SIG-M5 treated with dmso at 0.1 percent for 504 hours (cell line): Measurements from ENCODE around the gene HPGD.
"Not testable (repeated sequence)": the region's sequence is repeated elsewhere in the genome, so short reads cannot be mapped to it uniquely, and the experiment has no call there.

ENCODE experiments used
- DNase-seq: peaks from one replicate; lab custom pipeline; 2025; ENCODE audit not compliant: unreplicated experiment; lab: John Stamatoyannopoulos, UW

The HPGD gene

DNA sequence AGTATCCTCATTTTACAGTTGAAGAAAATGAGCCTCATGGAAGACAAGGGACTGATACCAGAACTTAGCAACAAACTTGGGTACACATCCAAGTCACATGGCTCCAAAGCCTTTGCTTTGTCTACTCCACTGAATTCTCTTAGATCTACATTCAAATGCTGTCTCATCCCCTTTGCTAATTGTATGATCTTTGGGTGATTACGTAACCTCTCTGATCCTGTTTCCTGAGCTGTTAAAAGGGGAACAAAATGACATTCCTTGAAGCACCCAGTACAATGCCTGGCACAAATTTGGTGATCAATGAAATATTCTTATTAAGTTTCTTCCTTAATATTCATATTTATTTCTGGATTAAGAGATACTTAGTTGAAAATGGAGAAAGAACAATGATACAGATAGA lies 5.9 kb upstream of the HPGD start:
- no peak for DNase-seq

DNA sequence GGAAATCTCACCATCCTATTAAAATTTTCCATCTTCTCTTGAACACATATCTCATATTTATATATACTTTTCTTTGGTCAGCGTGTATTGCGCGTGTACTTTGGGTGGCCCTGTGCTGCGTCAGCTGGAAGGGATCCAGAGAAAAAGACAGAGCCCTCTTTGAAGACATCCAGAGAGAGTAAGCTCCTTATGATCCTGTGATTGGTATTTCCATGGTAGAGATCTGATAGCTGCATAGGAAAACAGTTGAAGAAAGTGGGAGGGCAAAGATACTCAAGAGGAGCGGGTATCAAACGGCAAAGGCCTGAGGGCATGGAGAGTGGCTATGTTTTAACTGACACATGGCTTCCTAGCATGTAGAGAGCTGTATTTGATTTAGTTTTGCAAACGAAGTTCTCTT lies 4.4 kb upstream of the HPGD start:
- no peak for DNase-seq

DNA sequence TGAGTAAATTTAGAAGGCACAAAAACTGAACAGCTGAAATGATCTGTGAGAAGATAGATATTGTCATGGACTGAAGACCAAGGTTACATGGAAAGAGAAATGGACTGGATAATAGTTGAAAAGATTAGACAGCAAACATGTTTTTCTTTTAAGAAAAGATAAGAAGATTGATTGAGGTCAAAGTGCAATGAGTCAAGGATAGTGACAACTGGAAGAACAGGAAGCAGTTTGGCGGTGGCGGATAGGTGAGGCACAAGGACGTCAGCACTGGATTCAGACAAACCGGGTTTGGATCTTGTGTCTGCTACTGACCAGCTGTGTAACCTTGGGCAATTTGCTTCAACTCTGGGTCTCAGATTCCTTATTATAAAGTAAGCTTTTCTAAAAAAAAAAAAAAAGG lies 2.0 kb upstream of the HPGD start:
- no peak for DNase-seq

DNA sequence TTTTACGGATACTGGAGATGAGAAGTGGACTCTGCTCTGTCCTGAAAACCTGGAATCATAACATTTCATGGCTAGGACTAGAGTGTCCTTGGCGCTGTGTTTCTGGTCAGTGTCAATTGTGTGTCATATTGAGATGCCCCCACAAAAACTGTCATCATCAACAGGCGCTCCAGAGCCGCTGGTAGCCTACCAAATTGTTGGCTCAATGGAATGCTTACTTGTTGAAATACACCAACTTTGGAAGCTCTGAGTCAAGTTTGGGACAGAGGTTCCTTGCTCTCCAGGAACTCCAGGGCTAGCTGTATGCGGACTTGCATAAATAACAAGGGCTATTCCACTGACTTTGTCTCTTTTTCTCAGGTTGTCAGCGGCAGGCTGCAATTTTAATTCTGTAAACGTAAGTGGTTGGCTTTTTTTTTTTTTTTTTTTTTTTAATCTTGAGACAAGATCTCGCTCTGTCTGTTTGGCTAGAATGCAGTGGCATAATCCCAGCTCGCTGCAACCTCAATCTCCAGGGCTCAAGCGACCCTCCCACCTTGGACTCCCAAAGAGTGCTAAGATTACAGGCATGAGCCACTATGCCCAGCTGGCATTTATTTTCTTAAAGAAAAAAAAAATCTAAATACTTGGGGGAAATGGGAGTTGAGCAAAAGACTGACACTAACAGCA lies 871 bp upstream of the HPGD start:
- DNase-seq, result no peak

DNA sequence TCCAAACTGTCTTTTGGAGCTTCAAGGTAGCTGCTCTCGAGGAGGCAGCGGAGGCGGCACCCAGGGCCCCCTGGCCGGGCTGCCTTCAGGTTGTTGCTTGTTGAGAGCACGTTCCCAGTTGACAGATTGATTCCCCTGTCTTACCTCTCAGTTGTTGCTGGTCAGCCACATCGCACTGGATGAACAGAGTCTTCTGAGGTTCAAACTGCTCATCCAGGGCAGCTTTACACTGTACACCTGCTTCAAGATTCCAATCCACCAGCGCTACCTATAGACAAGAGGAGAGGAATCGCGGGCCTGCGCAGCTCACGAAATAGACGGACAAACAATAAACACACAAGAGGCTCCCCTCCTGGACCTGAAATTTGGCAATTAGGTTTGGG lies 497 bp downstream of the HPGD start:
- peak; percentile 2 for DNase-seq

DNA sequence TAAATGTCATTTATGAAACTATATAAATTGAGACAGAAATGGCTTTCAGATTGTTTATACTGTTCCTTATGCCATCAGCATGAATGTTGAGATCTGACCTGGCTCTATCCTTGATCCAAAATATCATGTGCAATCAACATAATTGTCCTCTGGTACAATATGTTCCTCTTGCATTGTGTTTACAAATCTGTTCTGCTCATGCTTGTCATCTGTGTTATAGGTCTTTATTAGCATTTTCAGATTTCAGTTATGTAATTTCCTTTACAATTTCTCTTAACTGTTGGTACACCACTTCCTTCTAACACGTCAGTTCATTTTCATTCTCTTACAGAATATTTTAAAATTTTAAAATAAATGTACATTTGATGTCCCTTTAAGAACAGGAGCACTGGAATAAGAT lies 1.6 kb downstream of the HPGD start:
- peak; percentile 8 for DNase-seq

DNA sequence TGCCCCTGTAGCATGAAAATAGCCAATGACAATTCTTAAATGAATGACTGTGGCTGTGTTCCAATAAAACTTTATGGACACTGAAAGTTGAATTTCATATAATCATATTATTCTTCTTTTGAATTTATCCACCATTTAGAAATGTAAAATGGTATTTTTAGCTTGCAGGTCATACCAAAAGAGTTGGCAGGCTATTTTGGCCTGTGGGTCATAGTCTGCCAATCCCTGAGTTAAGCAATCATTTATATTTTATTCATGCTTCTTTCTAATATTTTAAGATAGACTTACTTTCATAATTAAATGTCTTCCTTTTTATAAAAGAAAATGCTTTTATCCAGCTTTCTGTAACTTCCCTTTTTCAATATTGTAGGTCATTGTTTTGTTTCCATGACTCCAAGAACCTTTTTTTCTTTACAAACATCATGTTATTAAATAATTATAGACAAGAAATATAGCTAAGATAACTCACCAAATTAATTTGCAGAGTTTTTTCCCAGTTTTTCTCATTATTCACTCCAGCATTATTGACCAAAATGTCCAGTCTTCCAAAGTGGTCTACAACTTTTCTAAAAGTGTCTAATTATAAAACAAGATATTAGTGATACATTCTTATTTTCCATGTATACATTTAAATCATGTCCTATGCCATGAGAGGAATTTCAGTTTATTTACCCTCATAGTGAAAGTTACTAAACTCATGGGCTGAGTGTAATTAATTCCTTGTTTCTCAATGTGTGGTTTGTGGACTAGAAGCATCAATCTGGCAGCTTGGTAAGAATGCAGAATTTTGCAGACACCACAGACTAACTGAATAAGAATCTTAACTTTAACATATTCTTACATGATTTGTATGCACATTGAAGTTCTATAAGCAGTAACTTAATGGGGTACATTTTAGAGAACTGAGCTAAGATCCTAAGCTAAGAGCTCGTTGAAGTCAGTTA lies 4.5 kb downstream of the HPGD start:
- no peak for DNase-seq

DNA sequence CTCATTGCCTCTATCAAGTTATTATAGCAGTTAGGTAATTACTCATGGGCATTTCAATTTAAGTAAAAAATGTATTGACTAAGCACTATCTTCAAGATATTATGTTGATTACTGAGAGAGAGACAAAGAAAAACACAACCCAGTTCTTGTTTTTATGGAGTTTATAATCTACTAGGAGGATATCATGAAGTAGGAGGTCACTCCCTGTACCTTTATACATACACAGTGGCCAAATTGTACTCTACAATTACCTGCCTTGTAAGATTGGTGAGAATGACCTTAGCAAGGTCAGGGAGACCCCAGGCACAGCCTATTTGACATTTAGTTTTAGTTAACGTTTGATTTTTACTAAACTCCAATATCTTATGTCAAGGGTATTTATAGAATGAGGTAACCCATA lies 5.5 kb downstream of the HPGD start:
- no peak for DNase-seq

DNA sequence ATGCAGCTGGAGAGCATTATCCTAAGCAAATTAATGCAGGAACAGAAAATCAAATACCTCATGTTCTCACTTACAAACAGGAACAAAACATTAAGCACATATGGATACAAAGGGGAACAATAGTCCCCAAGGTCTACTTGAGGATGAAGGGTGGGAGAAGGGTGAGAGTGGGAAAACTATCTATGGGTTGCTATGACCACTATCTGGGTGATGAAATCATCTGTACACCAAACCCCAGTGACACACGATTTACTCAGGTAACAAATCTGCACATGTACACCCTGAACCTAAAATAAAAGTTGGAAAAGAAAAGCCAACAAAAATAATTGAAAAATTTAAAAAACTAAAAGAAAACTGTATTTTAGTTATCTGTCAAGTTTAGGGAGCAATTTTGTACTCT lies 5.9 kb downstream of the HPGD start:
- DNase-seq, result no peak

DNA sequence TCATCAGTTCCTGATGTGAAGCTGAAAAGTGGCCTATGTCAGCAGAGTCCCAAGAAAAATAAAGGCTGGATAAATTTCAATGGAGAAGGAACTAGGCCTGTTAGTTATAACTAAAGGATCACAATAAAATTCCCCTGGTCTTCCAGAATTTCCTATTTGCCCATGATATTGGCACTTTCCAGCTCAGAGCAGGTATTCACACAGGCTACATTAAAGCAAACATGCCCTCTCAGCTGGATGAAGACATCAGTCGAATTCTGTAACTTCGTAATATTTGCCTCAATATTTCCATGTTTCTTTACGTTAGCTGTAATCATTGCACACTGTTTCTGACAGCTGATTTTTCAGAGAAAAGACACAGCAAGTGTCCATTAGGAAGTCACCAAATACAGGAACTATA lies 9.5 kb downstream of the HPGD start:
- DNase-seq, result no peak

DNA sequence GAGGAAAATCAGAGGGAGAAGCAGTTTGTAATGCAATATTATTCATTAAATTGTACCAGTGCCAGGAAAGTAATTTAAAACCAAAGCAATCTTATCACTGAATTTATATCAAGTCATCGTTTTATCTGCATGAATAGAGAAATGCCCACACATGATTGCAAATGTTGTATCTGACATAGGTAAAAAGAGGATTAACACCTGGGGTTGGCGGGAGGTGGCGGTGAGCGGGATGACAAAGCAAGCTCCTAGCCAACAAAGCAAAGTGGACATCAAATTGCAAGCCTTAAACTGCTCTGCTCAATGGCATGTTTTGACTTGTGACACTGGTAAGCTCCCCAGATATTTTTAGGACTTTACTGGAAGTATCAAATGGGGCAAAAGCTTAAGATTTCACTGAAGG lies 16.4 kb downstream of the HPGD start:
- no peak for DNase-seq

DNA sequence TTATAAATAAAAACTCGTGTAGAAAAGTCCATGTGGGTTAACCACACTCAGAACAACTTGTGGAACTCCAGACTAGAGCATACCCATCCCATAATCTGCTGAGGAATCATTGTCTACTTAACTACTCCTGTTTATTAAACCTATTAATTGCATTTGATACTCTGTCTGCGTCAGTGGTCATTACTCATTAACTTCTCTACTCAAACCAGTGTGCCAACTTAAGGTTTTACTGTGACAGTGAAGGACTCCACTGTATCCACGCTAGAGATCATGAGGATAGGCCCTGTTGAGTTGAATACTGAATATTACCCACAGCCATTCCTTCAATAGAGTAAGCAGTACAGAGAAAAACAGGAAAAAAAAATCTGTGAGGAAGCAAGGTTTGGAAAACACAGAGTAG lies 17.3 kb downstream of the HPGD start:
- no peak for DNase-seq

DNA sequence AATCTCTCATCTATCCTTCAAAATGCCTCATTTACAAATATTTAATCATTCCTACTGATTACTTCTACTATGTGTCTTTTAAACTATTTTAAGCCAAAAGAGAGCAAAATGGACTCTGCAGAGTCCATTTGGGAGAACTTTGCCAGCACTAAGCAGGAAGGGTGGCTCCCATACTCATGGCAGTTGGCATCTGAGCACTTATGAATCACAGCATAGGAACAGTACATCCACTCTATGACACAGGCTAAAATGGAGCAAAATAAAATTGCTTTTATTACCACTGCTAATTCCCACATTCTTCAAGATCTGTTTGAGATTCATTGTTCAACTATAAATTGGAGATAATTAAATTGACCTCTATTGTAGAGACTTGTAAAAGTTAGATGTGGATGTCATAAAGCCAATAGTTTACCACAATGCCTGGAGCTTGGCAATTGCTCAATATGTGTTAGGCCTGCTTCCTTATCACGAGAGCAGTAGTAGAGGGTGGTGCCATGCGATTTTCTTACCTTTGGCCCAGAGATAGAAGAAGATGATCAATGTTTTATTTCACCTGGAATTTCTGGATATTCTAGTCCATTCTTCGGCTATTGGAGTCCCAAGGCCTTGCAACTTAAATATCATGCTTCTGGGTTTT lies 19.1 kb downstream of the HPGD start:
- DNase-seq, result no peak

DNA sequence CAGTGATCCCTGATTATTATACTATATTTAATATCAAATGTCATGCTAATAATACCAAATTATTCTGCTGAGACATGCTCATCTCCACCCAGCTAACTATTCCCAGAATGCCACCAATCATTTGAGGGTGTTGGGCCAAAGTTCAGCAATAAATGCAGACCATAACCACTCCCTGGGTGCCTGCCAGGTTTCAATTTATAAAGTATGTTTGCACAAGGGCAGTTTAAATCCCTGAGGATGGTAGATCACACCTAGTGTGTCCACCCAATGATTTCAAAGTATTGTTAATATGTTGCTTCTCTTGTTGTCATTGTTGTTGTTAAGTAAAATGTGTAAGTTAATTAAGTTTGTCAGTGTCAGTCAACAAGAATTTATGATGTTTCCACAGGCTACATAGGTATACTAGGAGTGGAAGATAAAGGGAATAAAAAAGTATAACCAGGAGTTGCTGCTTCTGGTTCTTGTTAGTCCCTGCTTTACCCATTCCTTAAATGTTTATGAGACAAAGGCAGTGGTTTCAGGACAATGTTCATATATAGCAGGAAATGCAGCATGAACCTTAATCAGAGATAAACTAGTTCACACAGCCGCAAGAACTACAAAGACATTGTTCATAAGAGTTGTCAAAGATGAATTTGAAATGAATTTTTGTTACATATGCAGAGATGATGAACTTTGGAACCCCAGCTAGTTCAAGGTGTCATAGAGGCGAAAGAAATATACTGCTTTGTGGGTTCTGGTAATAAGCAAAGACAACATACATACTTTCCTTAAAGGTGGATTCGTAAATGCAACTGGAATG lies 25.5 kb downstream of the HPGD start:
- no peak for DNase-seq

DNA sequence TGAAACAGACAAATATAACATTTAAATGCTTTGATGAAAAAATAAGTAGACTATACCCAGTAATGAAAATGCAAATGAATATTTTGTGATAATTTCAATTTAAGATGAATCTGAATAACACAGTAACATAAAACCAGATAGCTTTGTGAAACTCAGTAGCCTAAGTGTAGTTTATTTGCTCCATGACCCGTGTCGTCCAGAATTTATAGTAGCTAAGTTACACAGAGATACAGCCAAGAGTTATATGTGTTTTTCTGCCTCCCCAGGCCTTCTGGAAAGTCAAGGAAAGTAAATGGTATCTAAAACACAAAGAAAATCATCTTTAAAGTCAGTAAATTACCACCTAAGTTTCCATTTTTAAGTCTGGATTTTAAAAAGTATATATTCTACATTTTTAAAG lies 26.7 kb downstream of the HPGD start:
- DNase-seq, result no peak

DNA sequence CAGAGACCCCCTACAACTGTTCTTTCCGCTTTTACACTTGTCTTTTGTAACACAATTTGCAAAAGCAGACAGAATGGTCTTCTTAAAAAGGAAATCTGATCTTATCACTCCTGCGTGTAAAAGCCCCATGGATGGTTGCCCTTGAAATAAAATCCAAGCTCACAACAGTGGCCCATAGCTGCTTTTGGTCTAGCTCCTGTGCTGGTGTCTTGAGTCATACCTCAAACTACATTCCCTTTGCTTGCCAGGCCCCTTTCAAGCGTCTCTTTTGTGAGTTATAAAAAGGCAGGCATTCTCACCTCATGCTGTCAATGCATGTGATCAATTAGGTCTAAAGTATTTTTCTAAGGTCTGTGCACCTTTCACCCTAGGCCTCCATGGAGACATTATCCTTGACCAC lies 27.6 kb downstream of the HPGD start:
- no peak for DNase-seq

DNA sequence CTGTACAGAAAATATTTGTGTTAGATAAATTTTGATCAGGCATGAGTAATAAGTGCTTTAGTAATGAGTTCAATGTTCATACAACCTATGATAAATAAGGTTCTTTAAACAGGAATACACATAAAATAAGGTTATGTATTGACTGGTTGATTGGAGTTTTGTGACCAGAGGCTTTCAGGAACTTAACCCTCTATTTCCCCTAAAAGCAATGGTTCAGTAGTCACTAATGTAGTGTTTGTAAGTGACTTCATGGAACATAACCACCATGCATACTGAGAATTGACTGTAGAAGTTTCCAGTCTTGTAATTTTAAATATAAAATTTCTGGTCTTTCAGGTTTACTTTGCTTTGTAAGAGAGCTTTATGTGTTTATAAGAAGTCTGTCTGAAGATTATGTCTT lies 28.1 kb downstream of the HPGD start:
- no peak for DNase-seq

DNA sequence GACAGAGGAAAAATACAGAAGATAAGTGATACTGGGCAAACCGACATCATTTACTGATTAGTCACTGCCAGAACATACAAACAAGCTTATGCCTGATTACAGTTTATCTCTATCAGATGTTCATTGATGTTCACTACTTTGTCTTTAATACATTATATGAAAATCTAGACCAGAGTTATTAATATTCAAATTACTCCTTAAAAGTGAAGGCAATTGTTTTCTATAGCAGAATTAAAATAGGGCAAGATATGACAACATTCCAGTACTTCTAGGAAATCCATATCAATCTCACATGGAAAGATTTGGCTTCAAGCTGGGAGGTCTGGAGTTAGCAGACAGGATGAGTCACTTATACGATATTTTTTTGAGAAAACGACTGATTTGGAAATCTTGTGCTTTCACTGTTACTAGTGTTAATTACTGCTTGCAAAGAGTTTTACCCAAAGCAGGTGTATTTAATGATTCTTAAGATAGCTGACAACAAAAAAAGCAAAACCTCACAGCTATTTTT lies 31.8 kb downstream of the HPGD start:
- no peak for DNase-seq

DNA sequence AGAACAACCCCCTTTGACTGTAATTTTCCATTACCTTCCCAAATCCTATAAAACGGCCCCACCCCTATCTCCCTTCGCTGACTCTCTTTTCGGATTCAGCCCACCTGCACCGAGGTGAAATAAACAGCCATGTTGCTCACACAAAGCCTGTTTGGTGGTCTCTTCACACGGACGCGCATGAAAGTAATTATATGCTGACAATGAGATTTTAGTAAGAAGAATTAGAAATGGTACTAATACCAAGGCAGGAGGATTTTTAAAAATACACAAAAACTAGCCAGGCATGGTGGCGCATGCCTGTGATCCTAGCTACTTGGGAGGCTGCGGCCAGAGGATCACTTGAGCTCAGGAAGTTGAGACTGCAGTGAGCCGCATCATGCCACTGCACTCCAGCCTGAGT lies 33.9 kb downstream of the HPGD start:
- DNase-seq, result not testable (repeated sequence)

DNA sequence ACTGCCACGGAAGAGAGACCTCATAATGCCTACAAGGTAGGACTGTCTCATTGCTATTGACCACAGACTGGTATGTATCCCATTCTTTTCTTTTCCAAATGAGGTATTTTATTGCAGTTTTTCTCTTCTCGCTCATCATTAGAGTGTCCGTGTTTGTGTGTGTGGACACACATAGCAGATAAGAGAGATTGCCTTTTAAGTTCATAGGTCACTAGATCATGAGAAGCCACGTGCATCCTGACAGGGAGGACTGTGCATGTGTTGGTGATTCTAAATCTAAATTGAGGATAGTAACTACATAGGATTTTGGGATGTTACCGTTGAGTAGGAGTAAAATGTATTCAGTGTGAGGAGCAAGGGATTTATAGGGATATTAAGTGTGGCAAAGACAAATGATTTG lies 37.3 kb downstream of the HPGD start:
- no peak for DNase-seq

DNA sequence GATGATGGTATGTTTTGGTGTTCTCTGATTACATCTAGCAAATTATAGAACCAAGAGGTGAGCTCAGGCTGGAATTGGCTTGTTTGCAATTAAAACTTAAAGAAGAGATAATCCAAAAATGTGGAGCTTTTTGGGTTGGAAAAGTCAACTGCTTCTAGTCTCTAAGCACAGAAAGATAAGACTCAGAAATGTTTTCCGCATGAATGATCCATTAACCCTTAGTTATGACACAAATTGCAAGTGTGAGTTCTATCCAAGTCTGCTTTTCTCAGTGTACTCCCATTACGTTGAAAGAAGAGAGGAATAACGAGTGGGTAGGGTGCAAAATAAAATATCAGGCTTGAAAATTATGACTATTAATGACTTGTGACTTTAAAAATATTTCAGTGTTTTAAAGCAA lies 38.5 kb downstream of the HPGD start:
- no peak for DNase-seq
